Stimulated activated naive CD8-positive, alpha-beta T cell treated with anti-CD3 and anti-CD28 coated beads, Interleukin-15, Interleukin-2, amounts not matched to agents 100 U/mL and 50 U/mL, for 24 hours (primary cell): ENCODE results near the gene LMTK2.

Source experiments
- ATAC-seq: fragments of 150-1000 bp; cut with Tn5 transposase; one replicate; pipeline ENCODE4 v1.10.0; 2021
- DNase-seq: peaks from one replicate; pipeline ENCODE4 v3.0.0; 2021

Gene LMTK2

GRCh38 chr7:98175260-98175940 is 68.7 kb downstream of the LMTK2 start:
- no peak for ATAC-seq
- no peak for DNase-seq

GRCh38 chr7:98177553-98177952 is 70.9 kb downstream of the LMTK2 start:
- DNase-seq = no peak
- no peak for ATAC-seq

- ATAC-seq (no peak), DNase-seq (no peak)
These were observed 71.7 kb downstream of the LMTK2 start for GRCh38 chr7:98178321-98178720.

- no peak for DNase-seq
- ATAC-seq = no peak
These were observed 72.3 kb downstream of the LMTK2 start for GRCh38 chr7:98178762-98179490.

GRCh38 chr7:98180751-98181150 is 74.1 kb downstream of the LMTK2 start:
- no peak for DNase-seq

DNA sequence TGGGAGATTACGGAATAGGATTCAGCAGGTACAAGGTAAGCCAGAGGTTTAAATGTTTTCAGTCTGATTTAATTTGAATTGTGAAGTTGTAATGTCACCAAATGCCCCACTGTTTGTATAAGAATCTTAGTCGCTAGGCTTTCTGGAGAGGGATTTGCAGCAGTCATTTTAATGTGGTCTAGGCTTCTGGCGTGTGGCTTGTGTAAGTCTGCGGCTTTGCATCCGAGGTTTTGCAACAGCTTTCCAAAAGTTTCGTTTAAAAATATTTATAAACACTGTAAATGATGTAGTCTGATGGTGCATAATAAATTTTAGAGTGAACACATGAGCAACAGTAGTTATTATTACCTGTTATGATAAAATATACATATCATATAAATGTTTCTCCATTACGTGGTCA is 78.4 kb downstream of the LMTK2 start:
- DNase-seq = no peak
- ATAC-seq = no peak

More at GRCh38 chr7:98180751-98181150, 74.1 kb downstream of the LMTK2 start:
- no peak for ATAC-seq

GRCh38 chr7:98186452-98187137 is 79.9 kb downstream of the LMTK2 start:
- DNase-seq (no peak), ATAC-seq (no peak)

- no peak for DNase-seq
- ATAC-seq = no peak
These were observed 80.5 kb downstream of the LMTK2 start for GRCh38 chr7:98187138-98187502.

- DNase-seq (no peak), ATAC-seq (no peak)
These were observed 82.9 kb downstream of the LMTK2 start for GRCh38 chr7:98189559-98189958.

- DNase-seq (no peak), ATAC-seq (no peak)
These were observed 85.2 kb downstream of the LMTK2 start for GRCh38 chr7:98191668-98192431.

DNA sequence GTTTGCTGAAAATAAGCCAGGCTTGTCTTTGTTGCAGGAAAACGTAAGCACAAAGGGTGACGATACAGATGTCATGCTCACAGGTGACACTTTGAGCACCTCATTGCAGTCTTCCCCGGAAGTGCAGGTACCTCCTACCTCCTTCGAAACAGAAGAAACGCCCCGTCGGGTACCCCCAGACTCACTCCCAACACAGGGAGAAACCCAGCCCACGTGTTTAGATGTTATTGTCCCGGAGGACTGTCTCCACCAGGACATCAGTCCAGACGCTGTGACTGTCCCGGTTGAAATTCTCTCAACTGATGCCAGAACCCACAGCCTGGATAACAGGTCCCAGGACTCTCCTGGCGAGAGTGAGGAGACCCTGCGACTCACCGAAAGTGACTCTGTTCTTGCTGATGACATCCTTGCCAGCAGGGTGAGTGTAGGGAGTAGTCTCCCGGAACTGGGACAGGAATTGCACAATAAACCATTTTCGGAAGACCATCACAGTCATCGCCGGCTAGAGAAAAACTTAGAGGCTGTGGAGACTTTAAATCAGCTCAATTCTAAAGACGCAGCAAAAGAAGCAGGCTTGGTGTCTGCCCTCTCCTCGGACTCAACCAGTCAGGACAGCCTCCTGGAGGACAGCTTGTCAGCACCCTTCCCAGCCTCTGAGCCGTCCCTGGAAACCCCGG is 86.3 kb downstream of the LMTK2 start:
- DNase-seq = no peak

DNA sequence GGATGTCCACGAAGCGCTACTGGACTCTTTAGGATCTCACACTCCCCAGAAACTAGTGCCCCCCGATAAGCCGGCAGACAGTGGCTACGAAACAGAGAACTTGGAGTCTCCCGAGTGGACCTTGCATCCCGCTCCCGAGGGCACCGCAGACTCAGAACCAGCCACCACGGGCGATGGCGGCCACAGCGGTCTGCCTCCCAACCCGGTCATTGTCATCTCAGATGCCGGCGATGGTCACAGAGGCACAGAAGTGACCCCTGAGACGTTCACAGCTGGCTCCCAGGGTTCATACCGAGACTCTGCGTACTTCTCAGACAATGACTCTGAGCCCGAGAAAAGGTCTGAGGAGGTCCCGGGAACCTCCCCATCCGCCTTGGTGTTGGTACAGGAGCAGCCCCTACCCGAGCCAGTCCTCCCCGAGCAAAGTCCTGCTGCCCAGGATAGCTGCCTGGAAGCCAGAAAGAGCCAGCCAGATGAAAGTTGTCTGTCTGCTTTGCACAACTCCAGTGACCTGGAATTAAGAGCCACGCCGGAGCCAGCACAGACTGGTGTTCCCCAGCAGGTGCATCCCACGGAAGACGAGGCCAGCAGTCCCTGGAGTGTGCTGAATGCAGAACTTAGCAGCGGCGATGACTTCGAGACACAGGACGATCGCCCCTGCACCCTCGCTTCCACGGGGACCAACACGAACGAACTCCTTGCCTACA is 87.0 kb downstream of the LMTK2 start:
- no peak for DNase-seq
- no peak for ATAC-seq

More for the DNA sequence above, 86.3 kb downstream of the LMTK2 start:
- ATAC-seq = no peak

DNA sequence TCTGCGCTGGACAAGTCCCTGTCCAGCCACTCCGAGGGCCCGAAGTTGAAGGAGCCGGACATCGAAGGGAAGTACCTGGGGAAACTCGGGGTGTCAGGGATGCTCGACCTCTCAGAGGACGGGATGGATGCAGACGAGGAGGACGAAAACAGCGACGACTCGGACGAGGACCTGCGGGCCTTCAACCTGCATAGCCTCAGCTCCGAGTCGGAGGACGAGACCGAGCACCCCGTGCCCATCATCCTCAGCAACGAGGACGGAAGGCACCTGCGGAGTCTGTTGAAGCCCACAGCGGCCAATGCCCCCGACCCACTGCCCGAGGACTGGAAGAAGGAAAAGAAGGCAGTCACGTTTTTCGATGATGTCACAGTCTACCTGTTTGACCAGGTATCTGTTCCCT is 87.5 kb downstream of the LMTK2 start:
- ATAC-seq = no peak
- no peak for DNase-seq

- no peak for DNase-seq
- ATAC-seq = no peak
These were observed 88.2 kb downstream of the LMTK2 start for GRCh38 chr7:98194672-98195457.

DNA sequence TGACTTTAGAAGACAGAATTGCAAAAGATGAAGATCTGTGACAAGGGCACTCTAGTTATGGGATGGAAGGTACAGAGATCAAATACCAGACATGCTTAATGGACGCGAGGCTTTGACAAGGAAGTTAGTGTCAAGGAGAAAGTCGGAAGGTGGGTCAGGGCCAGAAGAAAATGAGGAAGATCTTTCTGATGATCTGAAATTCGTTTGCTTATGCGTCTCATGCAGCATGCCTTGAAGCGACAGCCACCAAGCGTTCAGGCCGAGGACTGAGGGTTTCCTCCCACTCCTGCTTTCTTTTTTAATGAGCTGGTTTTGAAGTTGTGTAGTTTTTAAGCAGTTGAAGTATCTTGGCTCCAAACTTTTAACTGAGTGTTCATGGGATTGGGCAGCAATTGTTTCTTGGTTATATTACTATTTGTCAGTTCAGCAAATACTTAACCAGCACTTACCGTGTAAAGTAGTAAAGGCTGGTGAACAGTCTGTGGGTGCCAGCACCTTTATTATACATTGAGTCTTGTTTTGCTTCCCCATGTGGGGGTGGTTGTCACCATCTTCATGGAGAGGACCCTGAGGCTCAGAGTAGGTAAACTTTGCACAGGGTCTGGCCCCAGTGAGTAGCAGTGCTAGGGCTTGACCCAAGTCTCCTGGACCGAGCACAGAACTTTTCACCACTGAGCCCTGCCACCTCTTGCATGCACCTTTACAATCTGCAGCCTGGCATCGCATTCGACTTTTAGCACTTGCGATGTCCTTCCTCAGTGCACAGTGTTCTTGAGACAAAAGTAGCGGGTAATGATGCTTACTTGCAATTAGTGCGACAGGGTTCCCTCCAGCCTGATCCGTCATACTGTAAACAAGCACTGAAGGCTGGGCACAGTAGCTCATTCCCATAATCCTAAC is 90.3 kb downstream of the LMTK2 start:
- DNase-seq = no peak
- no peak for ATAC-seq

GRCh38 chr7:98199131-98199530 is 92.5 kb downstream of the LMTK2 start:
- ATAC-seq = no peak
- DNase-seq = no peak

- ATAC-seq (peak; percentile 52), DNase-seq (peak; percentile 34)
These were observed 93.7 kb downstream of the LMTK2 start for GRCh38 chr7:98200364-98200763.

- DNase-seq (peak; percentile 82), ATAC-seq (peak; percentile 86)
These were observed 95.9 kb downstream of the LMTK2 start for GRCh38 chr7:98202367-98203195.
